Kidney tubule cell (primary cell): ENCODE results near the gene BICD1.
A peak's percentile ranks its signal among the peaks of the same experiment; 100 is the strongest.

Experiments used
- DNase-seq: peaks from one replicate; pipeline ENCODE4 v3.0.0-alpha.2; 2018; ENCODE audit warnings: low spot score

The BICD1 gene

GRCh38 chr12:32402170-32402569, 295.5 kb downstream of the BICD1 start:
- no peak for DNase-seq

GRCh38 chr12:32402946-32403345, 296.3 kb downstream of the BICD1 start:
- DNase-seq, result no peak

- no peak for DNase-seq
These were observed 301.1 kb downstream of the BICD1 start for GRCh38 chr12:32407795-32408194.

GRCh38 chr12:32413412-32413811, 306.8 kb downstream of the BICD1 start:
- DNase-seq, result no peak

GRCh38 chr12:32418221-32418620, 311.6 kb downstream of the BICD1 start:
- DNase-seq, result no peak

GRCh38 chr12:32418903-32419519, 312.4 kb downstream of the BICD1 start:
- DNase-seq, result no peak

GRCh38 chr12:32419520-32419960, 312.9 kb downstream of the BICD1 start:
- peak; percentile 74 for DNase-seq

- DNase-seq, result no peak
These were observed 313.7 kb downstream of the BICD1 start for GRCh38 chr12:32420356-32420755.

GRCh38 chr12:32423559-32423958, 316.9 kb downstream of the BICD1 start:
- no peak for DNase-seq

- DNase-seq, result no peak
These were observed 324.4 kb downstream of the BICD1 start for GRCh38 chr12:32431025-32431424.
